Right atrium auricular region (tissue), 2 donors: ENCODE data around the gene FXYD5. TPM values are rescaled to one million over a fixed set of nuclear protein-coding genes. Genes with fewer than 3 reads are reported as not detected.

Source experiments
- DNase-seq: peaks from one replicate; pipeline ENCODE4 v3.0.0-alpha.2; 2019; ENCODE audit warnings: low spot score
- H3K27ac ChIP-seq, 2 donors: fragments of 200-600 bp; sonication (generic); 1 replicate in 1 of 2; 2 replicates in 1 of 2; pipeline ENCODE4 v1.5.1; 2016 to 2019
- H3K27me3 ChIP-seq, 2 donors: fragments of 200-600 bp; sonication (generic); one replicate each; pipeline versions ENCODE4 v1.5.1 to v1.6.0; 2017 to 2019
- H3K36me3 ChIP-seq: fragments of 200-600 bp; sonication (generic); one replicate; pipeline ENCODE4 v1.5.1; 2016
- H3K4me1 ChIP-seq, 2 donors: fragments of 200-600 bp; sonication (generic); one replicate each; pipeline versions ENCODE4 v1.5.1 to v1.6.0; 2017 to 2019
- H3K4me3 ChIP-seq, 2 donors: fragments of 200-600 bp; sonication (generic); 1 replicate in 1 of 2; 2 replicates in 1 of 2; pipeline ENCODE4 v1.5.1; 2017 to 2019; ENCODE audit warnings: mild to moderate bottlenecking in 1 of 2, moderate library complexity in 1 of 2
- H3K9me3 ChIP-seq, 2 donors: fragments of 200-600 bp; sonication (generic); one replicate each; pipeline ENCODE4 v1.5.1; 2019
- total RNA-seq, 2 donors: library from RNA; depleted of rRNA; stranded (reverse); fragments of >200 nt; gene quantifications; one replicate each; pipeline ENCODE4 v1.1.0, GENCODE V29; 2016
- TF ChIP-seq, protein P1 (sequence below), 2 donors: fragments of 200-600 bp; sonication (generic); IDR thresholded peaks; one replicate each; pipeline ENCODE4 v1.5.1; 2019; ENCODE audit warnings: antibody characterized with exemption in 2 of 2

Gene FXYD5
- total RNA-seq, 2 donors from 2014 or later = 31.3 to 77.7 TPM

DNA sequence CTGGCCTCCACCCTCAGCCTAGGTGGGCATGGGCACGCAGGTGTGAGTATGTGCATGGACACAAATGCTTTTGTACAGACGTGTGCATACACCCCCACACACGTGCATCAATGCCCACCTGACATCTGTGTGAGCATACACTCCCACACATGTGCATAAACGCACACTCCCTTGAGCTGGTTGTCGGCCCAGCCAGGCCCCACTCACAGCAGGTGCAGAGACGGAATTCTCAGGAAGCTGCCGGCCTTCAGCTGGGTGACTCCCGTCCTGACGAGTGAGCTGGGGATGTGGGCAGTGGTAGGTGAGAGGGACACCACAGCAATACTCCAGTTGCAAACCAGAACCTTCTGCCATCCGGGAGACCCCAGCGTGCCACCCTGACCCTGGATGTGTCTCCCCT lies 20.7 kb upstream of the FXYD5 start:
- Histone ChIP-seq H3K4me1 (peaks cover 0 to 50% of the 10 kb centered on the region in 2 donors), H3K4me3 (peak overlapping the region; percentile 31 to 50), H3K27me3 (no peaks in the 10 kb centered on the region), H3K36me3 (no peaks in the 10 kb centered on the region), H3K27ac (peak overlapping the region; percentile 81 to 82), H3K9me3 (no peaks in the 10 kb centered on the region)
- TF ChIP-seq, protein P1, sequence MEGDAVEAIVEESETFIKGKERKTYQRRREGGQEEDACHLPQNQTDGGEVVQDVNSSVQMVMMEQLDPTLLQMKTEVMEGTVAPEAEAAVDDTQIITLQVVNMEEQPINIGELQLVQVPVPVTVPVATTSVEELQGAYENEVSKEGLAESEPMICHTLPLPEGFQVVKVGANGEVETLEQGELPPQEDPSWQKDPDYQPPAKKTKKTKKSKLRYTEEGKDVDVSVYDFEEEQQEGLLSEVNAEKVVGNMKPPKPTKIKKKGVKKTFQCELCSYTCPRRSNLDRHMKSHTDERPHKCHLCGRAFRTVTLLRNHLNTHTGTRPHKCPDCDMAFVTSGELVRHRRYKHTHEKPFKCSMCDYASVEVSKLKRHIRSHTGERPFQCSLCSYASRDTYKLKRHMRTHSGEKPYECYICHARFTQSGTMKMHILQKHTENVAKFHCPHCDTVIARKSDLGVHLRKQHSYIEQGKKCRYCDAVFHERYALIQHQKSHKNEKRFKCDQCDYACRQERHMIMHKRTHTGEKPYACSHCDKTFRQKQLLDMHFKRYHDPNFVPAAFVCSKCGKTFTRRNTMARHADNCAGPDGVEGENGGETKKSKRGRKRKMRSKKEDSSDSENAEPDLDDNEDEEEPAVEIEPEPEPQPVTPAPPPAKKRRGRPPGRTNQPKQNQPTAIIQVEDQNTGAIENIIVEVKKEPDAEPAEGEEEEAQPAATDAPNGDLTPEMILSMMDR (IDR thresholded peaks at IDR 0.05) = no peak
- DNase-seq = no peak

DNA sequence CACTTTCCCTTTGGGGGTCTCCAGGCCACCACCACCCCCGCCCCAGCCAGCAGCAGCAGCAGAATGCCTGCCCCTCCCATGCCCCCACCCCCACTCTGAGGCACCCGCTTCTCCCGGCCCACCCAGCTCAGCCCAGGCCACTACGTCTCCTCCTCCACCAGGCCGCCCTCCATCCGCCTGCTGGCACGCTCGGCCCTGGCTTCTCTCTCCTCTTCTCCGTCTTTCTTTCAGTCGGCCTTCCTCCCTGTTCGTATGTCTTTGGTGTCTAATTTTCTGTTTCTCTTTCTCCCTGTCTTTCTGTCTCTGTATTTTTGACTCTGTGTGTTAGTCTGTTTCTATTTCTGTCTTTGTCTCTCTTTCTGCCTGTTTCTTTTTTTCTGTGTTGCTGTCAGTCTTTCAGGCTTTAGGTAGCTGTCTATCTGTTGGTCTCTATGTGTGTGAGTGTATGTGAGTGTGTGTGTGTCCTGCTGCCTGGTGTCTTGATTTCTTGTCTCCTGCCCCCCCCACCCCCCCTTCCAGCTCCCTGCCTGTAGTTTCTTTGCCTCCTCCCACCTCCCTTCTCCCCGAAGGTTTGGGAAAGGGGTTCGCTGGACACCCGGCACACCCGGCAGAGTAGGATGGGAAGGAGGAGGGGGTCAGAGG lies 19.8 kb upstream of the FXYD5 start, which contains the start of gene LGI4:
LGI4 (minus strand) TSS at position 459 of the 642 bp plus-strand sequence; CDS start at position 80, 379 bp downstream.
- Histone ChIP-seq H3K27ac (peak within 1 kb of the TSS; percentile 81 to 82), H3K9me3 (no peaks in the 10 kb centered on the region), H3K36me3 (no peaks in the 10 kb centered on the region), H3K27me3 (no peaks in the 10 kb centered on the region), H3K4me3 (peak within 1 kb of the TSS; percentile 31 to 50), H3K4me1 (peaks cover 0 to 59% of the 10 kb centered on the region in 2 donors)
- no peak for DNase-seq
- TF ChIP-seq, protein P1 (IDR thresholded peaks at IDR 0.05) = no peak

DNA sequence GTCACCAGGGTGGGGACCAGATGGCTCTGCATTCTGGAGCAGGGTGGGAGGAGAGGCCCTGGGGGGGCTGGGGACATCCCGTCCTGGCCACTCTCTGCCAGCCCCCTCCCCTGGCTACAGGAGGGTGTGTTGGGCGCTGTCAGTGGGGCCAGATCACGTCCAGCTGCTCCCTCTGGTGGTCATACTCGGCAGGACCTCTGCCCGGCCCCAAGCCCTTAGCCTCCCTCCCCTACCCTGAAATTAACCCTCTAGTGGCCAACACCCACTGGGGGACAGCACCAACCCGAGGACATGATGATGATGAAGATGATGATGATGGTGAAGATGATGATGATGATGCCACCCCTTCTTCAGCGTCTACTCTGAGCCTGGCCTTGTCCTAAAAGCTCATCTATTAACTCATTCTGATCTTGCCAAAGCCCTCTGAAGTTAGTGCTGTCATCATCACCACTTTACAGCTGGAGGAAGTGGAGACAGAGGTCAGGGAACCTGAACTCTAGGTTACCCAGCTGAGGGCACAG lies 19.1 kb upstream of the FXYD5 start:
- DNase-seq = peak; percentile 78
- Histone ChIP-seq H3K36me3 (no peaks in the 10 kb centered on the region), H3K4me3 (peak overlapping the region; percentile 31 to 50), H3K27ac (peak overlapping the region; percentile 81 to 82), H3K27me3 (no peaks in the 10 kb centered on the region), H3K4me1 (peaks cover 0 to 65% of the 10 kb centered on the region in 2 donors), H3K9me3 (no peaks in the 10 kb centered on the region)
- TF ChIP-seq, protein P1 (IDR thresholded peaks at IDR 0.05) = peak; percentile 89 to 97

DNA sequence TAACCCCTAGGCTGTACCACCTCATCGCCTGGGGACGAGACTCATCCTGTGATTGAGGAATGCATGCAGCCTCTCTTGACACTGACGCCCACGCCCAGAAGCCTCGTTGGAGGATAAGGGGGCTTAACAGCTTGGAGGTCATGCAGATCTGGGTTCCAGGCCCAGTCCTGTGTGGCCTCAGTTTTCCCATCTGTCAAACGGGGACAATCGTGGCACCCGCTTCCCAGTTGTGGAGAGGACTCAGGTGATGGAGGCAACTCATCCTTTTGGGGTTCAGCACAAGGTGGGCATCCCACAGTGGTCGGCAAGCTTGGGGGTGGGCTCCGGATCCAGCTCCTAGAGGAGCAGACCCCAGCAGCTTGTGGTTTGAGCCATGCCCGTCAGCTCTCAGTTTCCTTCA lies 18.3 kb upstream of the FXYD5 start:
- H3K36me3 ChIP-seq = no peaks in the 10 kb centered on the region
- H3K27ac ChIP-seq = no peak overlapping the region
- H3K9me3 ChIP-seq = no peaks in the 10 kb centered on the region
- no peaks in the 10 kb centered on the region for H3K27me3 ChIP-seq
- TF ChIP-seq, protein P1 (IDR thresholded peaks at IDR 0.05) = no peak
- no peak overlapping the region for H3K4me3 ChIP-seq
- H3K4me1 ChIP-seq = peaks cover 0 to 66% of the 10 kb centered on the region in 2 donors
- DNase-seq = no peak

DNA sequence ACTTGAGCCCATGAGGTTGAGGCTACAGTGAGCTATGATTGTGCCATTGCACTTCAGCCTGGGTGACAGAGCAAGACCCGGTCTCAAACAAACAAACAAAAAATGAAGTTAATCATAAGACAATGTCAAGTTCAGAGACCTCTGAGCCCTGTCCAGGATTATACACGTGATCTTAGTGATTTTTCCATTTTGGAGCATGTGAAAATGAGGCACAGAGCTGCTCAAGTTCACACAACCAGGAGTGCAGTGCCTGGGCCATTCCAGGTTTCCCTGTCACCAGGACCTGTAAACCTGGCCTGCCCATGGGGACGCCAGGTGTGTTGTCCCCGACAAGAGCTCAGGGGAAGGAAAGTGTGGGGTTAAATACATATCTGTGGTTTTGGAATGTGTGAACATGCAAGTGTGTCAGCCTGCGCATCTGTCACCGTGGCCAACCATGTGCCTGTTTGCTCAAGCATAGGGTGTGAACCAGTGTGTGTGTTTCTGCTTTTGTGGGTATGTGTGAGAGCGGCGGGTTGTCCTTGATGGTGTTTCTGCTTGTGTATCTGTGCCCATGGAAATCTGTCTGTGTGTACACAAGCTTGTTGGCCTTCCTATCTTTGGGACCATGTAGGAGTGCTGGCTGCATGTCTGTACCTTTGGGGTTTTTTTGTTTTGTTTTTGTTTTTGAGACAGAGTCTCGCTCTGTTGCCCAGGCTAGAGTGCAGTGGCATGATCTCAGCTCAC lies 17.4 kb upstream of the FXYD5 start:
- no peak for DNase-seq
- peak overlapping the region; percentile 95 for H3K27ac ChIP-seq
- no peaks in the 10 kb centered on the region for H3K27me3 ChIP-seq
- no peaks in the 10 kb centered on the region for H3K9me3 ChIP-seq
- H3K4me1 ChIP-seq = peaks cover 0 to 75% of the 10 kb centered on the region in 2 donors
- TF ChIP-seq, protein P1 (IDR thresholded peaks at IDR 0.05) = no peak
- no peak overlapping the region for H3K4me3 ChIP-seq
- no peaks in the 10 kb centered on the region for H3K36me3 ChIP-seq
